Measurements from ENCODE around the gene GAB1.

Gene GAB1

DNA sequence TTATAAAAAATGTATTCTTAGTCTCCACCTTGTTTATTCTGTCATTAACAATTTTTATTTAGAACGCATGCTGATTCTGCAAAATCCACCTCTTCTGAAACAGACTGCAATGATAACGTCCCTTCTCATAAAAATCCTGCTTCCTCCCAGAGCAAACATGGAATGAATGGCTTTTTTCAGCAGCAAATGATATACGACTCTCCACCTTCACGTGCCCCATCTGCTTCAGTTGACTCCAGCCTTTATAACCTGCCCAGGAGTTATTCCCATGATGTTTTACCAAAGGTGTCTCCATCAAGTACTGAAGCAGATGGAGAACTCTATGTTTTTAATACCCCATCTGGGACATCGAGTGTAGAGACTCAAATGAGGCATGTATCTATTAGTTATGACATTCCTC, 101.3 kb downstream of the GAB1 start:
- no peaks in the 10 kb centered on the region for H3K79me2 ChIP-seq (ENCODE audit: insufficient read depth, low read length)
- no peak overlapping the region for H3K4me3 ChIP-seq (ENCODE audit: low read depth, low read length, poor library complexity, severe bottlenecking)
- no peaks in the 10 kb centered on the region for H4K20me1 ChIP-seq (ENCODE audit: insufficient read depth, low read length)
- no peaks in the 10 kb centered on the region for H3K27me3 ChIP-seq (ENCODE audit: insufficient read depth, low read length)
- no peak overlapping the region for H3K27ac ChIP-seq (ENCODE audit: low read depth, low read length, poor library complexity, severe bottlenecking)
- no peaks in the 10 kb centered on the region for H3K36me3 ChIP-seq (ENCODE audit: insufficient read depth, low read length)
- TF ChIP-seq CTCF (IDR thresholded peaks at IDR 0.05; ENCODE audit: low read length) (no peak), EZH2 (IDR thresholded peaks at IDR 0.05; ENCODE audit: borderline replicate concordance, low read length) (no peak)
- no peaks in the 10 kb centered on the region for H3K9me3 ChIP-seq (ENCODE audit: low read length)
- H3F3A ChIP-seq (ENCODE audit: insufficient read depth, low read length) = no peaks in the 10 kb centered on the region
- no peaks in the 10 kb centered on the region for H3K4me1 ChIP-seq (ENCODE audit: insufficient read depth, low read length, severe bottlenecking)
- H2AFZ ChIP-seq (ENCODE audit: low read length) = no peak overlapping the region
- no peak overlapping the region for H3K9ac ChIP-seq (ENCODE audit: low read length)
- no peaks in the 10 kb centered on the region for H3K9me2 ChIP-seq (ENCODE audit: low read depth, low read length)
- H3K4me2 ChIP-seq (ENCODE audit: low read length) = no peak overlapping the region

GRCh38 chr4:143438710-143439109, 102.0 kb downstream of the GAB1 start:
- Histone ChIP-seq H3K9me3 (ENCODE audit: low read length) (no peaks in the 10 kb centered on the region), H3K9ac (ENCODE audit: low read length) (no peak overlapping the region), H4K20me1 (ENCODE audit: insufficient read depth, low read length) (no peaks in the 10 kb centered on the region), H3K4me2 (ENCODE audit: low read length) (no peak overlapping the region), H3K4me3 (ENCODE audit: low read depth, low read length, poor library complexity, severe bottlenecking) (no peak overlapping the region), H3K36me3 (ENCODE audit: insufficient read depth, low read length) (no peaks in the 10 kb centered on the region), H3K27ac (ENCODE audit: low read depth, low read length, poor library complexity, severe bottlenecking) (no peak overlapping the region), H3K4me1 (ENCODE audit: insufficient read depth, low read length, severe bottlenecking) (no peaks in the 10 kb centered on the region), H2AFZ (ENCODE audit: low read length) (no peak overlapping the region), H3F3A (ENCODE audit: insufficient read depth, low read length) (no peaks in the 10 kb centered on the region), H3K9me2 (ENCODE audit: low read depth, low read length) (no peaks in the 10 kb centered on the region), H3K79me2 (ENCODE audit: insufficient read depth, low read length) (no peaks in the 10 kb centered on the region), H3K27me3 (ENCODE audit: insufficient read depth, low read length) (no peaks in the 10 kb centered on the region)
- TF ChIP-seq EZH2 (IDR thresholded peaks at IDR 0.05; ENCODE audit: borderline replicate concordance, low read length) = no peak
- TF ChIP-seq CTCF (IDR thresholded peaks at IDR 0.05; ENCODE audit: low read length) = no peak

DNA sequence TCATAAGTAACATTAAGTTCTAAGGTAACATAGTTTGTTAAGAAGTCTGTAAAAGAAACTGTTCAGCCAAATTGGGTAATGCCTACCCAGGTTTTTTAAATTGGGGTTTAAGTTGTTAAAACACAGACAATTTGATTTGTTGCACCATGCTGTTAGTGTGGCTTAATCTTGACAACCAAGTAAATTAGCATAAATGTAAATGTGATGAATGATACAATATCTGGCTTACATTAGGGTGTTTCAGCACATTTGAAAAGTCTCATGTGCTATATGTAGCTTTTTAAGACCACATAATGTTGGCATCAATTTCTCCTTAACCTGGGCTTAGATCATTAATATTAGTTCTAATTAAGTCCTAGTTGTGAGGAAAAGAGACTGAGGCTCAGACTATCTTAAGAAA, 104.4 kb downstream of the GAB1 start:
- H3K4me1 ChIP-seq (ENCODE audit: insufficient read depth, low read length, severe bottlenecking) = no peaks in the 10 kb centered on the region
- no peak overlapping the region for H2AFZ ChIP-seq (ENCODE audit: low read length)
- H4K20me1 ChIP-seq (ENCODE audit: insufficient read depth, low read length) = no peaks in the 10 kb centered on the region
- no peaks in the 10 kb centered on the region for H3F3A ChIP-seq (ENCODE audit: insufficient read depth, low read length)
- no peak overlapping the region for H3K27ac ChIP-seq (ENCODE audit: low read depth, low read length, poor library complexity, severe bottlenecking)
- TF ChIP-seq CTCF (IDR thresholded peaks at IDR 0.05; ENCODE audit: low read length) (no peak), EZH2 (IDR thresholded peaks at IDR 0.05; ENCODE audit: borderline replicate concordance, low read length) (no peak)
- no peaks in the 10 kb centered on the region for H3K36me3 ChIP-seq (ENCODE audit: insufficient read depth, low read length)
- H3K79me2 ChIP-seq (ENCODE audit: insufficient read depth, low read length) = no peaks in the 10 kb centered on the region
- H3K4me2 ChIP-seq (ENCODE audit: low read length) = no peak overlapping the region
- H3K27me3 ChIP-seq (ENCODE audit: insufficient read depth, low read length) = no peaks in the 10 kb centered on the region
- no peak overlapping the region for H3K4me3 ChIP-seq (ENCODE audit: low read depth, low read length, poor library complexity, severe bottlenecking)
- no peaks in the 10 kb centered on the region for H3K9me2 ChIP-seq (ENCODE audit: low read depth, low read length)
- H3K9ac ChIP-seq (ENCODE audit: low read length) = no peak overlapping the region
- H3K9me3 ChIP-seq (ENCODE audit: low read length) = no peaks in the 10 kb centered on the region
